Ramos (cell line): ENCODE data around the gene LRRK2.

ENCODE experiments used
- in situ Hi-C: fragments of 300-500 bp; cut with MboI; formaldehyde crosslinking; loops from one replicate; pipeline ENCODE4 v1.14.3; 2022; ENCODE audit warnings: low sequenced_read_pairs; ENCODE audit not compliant: unreplicated experiment

Gene LRRK2

DNA sequence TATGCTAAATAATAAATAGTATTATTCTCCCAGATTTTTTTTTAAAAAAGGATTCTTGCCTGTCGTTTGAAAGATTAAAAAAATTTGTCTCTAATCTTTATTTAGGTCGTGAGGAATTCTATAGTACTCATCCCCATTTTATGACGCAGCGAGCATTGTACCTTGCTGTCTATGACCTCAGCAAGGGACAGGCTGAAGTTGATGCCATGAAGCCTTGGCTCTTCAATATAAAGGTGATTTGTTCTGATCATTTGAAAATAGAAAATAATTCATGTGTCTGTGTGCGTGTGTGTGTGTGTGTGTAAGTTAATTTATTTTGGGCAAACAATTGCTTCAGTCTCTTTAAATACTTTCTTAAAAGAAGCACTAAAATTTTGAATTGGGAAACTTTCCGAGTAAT is 84.2 kb downstream of the LRRK2 start:
- in situ Hi-C loops, result loop anchor here (25.0 kb wide), 1 partner anchor 297 kb away; no protein-coding TSS in a partner anchor

DNA sequence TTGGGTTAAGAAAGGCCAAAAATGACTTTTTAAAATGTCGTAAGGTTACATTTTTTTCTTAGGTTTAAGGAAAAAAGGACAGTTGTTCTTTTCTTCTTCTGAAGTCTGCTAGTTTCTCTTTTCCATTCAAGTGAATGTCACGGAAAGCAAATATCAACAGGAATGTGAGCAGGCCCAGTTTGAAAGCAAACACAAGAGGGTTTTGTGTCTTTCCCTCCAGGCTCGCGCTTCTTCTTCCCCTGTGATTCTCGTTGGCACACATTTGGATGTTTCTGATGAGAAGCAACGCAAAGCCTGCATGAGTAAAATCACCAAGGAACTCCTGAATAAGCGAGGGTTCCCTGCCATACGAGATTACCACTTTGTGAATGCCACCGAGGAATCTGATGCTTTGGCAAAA is 85.4 kb downstream of the LRRK2 start:
- in situ Hi-C loops, result loop anchor here (10.0 to 25.0 kb wide), 2 partner anchors 155 to 298 kb away; no protein-coding TSS in a partner anchor

- in situ Hi-C loops, result loop anchor here (10.0 to 25.0 kb wide), 2 partner anchors 157 to 300 kb away; no protein-coding TSS in a partner anchor
These were observed 87.4 kb downstream of the LRRK2 start for GRCh38 chr12:40312196-40312595.

DNA sequence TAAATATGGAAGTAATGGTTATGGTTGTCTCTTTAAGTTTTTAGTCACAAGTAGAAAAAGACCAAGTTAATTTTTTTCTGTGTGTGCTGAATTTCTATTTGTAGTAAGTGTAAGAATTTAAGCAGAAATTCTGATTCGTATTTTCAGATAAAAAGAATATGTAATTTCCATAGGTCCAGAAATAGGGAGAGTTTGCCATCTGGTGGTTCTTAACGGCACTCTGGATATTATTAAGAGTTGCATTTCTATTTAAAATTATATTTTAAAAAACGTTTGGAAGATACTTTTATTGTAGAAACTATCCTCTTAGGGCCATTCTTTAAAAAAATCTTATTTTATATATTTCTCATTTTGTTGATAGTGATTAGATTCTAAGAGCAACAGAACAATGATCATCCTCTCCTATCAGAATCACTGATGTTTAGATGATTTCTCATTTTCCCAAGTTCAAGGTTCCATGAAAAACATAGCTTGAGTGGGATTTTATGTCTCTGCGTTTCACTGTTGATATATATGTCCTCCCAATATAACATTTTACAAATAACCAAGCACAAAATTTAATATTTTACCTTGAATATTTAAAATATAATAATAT is 88.3 kb downstream of the LRRK2 start:
- in situ Hi-C loops, result loop anchor here (10.0 to 25.0 kb wide), 2 partner anchors 158 to 301 kb away; no protein-coding TSS in a partner anchor

- in situ Hi-C loops, result loop anchor here (10.0 to 25.0 kb wide), 2 partner anchors 159 to 302 kb away; no protein-coding TSS in a partner anchor
These were observed 89.1 kb downstream of the LRRK2 start for GRCh38 chr12:40313928-40314327.

GRCh38 chr12:40314927-40315326 is 90.1 kb downstream of the LRRK2 start:
- in situ Hi-C loops, result loop anchor here (10.0 to 25.0 kb wide), 2 partner anchors 160 to 303 kb away; no protein-coding TSS in a partner anchor

DNA sequence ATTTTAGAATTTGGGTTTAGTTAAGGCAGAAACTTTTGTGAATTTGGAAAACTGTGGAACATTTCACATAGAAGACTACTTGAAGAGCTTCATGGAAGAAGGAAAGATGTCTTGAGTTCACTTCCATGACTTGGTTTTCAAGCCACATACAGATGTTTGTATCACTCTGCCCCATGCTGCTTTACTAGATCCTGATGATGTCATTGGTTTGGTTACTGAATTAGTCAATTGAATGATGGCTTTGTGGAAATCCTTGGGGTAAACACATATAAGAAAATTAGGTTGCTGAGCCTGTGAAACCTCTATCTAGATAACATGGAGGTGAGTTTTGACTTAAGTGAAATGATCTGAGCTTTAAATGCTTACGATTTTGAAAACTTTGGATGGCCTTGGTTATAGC is 90.6 kb downstream of the LRRK2 start:
- in situ Hi-C loops, result loop anchor here (10.0 to 25.0 kb wide), 2 partner anchors 161 to 303 kb away; no protein-coding TSS in a partner anchor

DNA sequence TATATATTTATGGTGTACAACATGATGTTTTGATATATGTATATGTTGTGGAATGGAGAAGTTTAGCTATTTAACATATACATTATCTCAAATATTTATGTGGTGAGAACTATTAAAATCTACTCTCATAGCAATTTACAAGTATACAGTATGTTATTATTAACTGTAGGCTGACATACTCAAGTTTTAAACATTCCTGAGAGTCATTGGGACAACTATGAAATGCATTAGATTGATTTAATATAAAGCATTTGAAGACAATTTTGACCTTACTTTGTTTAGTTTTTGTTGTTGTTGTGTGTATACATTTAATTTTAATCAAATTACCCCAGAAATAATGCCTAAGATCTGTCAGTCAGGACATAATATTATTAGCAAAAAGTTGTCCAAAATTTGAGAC is 99.5 kb downstream of the LRRK2 start:
- in situ Hi-C loops, result loop anchor here (25.0 kb wide), 1 partner anchor 312 kb away; no protein-coding TSS in a partner anchor

GRCh38 chr12:40325349-40325960 is 100.7 kb downstream of the LRRK2 start:
- in situ Hi-C loops, result no loop called here

DNA sequence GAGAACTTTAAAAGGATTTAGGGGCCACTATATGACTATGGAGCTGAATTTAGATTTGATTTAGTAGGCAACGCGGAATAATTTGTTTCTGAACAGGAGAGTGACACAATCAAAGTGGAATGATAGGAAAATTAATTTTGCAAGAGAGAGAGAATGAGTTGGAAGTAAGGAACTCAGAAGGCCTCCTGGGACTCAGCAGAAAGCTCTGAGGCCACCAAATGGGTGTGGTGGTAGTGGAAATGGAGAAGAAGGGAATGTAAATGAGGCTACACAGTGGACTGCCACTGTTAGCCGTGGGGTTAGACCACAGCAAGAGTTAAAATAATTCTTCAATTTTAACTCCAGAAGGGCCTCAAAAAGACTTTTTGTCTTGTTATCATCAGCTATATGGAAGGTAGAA is 102.7 kb downstream of the LRRK2 start:
- in situ Hi-C loops, result no loop called here

DNA sequence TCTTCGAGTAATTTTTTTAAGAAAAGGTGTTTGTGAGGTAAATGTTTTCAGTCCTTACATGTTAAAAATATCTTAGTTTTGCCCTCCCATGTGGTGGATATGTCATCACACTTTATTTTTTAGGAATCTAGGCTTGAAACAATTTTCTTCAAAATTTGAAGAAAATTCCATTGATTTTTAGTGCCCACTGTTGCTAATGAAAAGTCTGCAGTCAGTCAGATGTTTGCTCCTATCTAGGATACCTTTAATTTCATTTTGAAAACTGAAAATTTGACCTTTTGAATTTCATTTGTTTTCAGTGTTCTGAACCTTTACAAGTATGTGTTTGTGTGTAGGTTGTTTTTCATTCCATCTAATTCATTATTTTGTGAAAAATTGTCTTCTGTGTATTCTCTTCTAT is 105.4 kb downstream of the LRRK2 start:
- in situ Hi-C loops, result no loop called here

DNA sequence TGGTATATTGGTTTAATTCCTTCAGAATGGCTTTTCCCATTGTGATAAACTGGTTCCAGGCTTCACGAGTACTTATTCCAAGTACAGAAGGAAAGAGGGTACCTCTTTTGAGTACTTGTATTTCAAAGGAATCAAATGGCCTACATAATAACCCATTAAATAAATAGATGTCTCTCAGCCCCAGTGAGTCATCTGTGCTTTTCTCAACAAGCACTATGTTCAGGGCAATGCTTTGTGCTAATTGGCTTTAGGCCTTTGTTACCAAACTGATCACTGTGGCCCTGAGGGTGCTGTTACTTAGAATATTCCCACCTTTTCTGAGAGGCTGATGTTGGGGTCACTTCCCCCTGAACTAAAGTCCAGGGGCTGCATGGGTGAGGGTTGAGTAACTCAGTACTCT is 107.1 kb downstream of the LRRK2 start:
- in situ Hi-C loops, result no loop called here

GRCh38 chr12:40335991-40336390 is 111.2 kb downstream of the LRRK2 start:
- in situ Hi-C loops, result no loop called here

DNA sequence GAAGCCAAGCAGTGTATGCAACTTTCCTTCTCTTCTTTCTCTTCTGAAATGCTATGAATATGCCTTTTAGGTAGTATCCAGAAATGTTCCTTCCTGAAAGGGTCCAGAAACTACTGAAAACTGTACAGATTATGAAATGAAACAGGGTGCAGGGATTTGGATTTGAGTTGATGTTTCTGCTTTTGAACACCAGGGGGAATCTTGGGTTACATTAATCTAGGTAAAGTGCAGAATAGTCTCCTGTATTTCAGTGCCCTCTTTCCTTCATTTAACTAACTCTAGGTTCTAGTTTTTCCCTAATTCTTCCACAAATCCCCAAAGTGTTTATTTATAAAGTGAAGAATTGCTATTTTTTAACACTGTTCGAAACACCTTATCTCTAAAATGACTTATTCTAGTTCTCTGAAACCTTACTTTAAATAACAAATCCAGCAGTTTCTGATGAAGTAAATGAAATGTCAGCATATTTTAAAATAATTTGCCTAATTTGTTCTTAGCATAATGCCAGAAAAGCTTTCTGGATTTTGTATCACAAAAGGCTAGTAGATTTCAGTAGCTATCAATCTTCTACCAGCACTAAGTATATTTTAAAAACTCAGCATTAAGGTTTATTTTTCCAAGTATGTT is 111.9 kb downstream of the LRRK2 start:
- in situ Hi-C loops, result no loop called here

- in situ Hi-C loops, result no loop called here
These were observed 113.3 kb downstream of the LRRK2 start for GRCh38 chr12:40338071-40338470.

DNA sequence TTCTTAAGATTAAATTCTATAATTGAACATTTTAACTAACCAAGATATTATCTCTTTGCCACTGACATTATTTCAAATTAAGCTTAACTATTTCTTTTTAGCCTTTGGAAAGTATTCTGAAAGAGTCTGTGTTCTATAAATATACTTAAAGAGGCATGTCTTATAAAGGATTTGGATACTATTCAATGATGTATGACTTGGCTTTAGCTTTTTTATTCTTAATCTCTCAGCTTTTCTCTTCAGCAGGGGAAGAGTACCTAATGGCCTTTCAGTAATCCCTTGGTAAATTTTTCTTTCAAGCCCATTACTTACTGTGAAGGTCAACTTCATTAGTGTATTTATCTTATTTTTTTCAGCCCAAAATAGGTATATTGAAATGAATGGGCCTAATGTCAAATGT is 113.8 kb downstream of the LRRK2 start:
- in situ Hi-C loops, result no loop called here

- in situ Hi-C loops, result no loop called here
These were observed 117.2 kb downstream of the LRRK2 start for GRCh38 chr12:40342010-40342409.

GRCh38 chr12:40343124-40343523 is 118.3 kb downstream of the LRRK2 start:
- in situ Hi-C loops, result no loop called here

- in situ Hi-C loops, result no loop called here
These were observed 119.5 kb downstream of the LRRK2 start for GRCh38 chr12:40344312-40344711.

DNA sequence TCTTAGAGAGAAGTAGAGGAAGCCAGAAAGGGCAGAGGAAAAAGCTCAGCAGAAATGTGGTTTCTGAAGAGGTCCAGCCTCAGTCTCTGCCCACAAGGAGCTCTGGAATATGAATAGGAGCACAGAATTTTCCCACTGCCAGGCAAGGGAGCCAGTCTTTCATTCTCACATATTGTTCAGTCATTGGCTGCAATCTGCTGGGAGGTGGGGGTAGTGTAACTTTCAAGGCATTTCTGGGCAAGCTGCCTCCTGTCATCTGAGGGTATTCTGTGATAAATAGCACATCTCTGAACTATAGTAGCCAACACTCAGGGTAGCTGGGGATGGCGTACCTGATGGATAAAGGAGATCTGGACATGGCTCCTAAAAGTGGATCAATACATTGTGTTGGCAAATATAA is 127.2 kb downstream of the LRRK2 start:
- in situ Hi-C loops, result no loop called here

GRCh38 chr12:40375076-40375475 is 150.3 kb downstream of the LRRK2 start:
- in situ Hi-C loops, result no loop called here
